Esophagus muscularis mucosa (tissue), 4 donors: Measurements from ENCODE around the gene CLDN7.
A peak's percentile ranks its signal among the peaks of the same experiment; 100 is the strongest.

ENCODE experiments used
- CTCF ChIP-seq, 3 experiments: fragments of 200-600 bp in 2 of 3; fragments of 450-650 bp in 1 of 3; sonication (generic) in 2 of 3; IDR thresholded peaks; one replicate each; pipeline ENCODE4 v1.5.1; 2017 to 2019; ENCODE audit warnings: antibody characterized with exemption in 3 of 3, mild to moderate bottlenecking in 2 of 3, moderate library complexity in 1 of 3
- EP300 ChIP-seq: sonication (generic); formaldehyde crosslinking; IDR thresholded peaks from one replicate; pipeline ENCODE4 v1.6.1; 2017; ENCODE audit warnings: antibody characterized with exemption
- POLR2A ChIP-seq: fragments of 450-650 bp; IDR thresholded peaks from one replicate; pipeline ENCODE4 v1.6.1; 2017; ENCODE audit warnings: antibody characterized with exemption, moderate library complexity, mild to moderate bottlenecking, low read depth
- POLR2AphosphoS5 ChIP-seq, 2 donors: sonication (generic); formaldehyde crosslinking; IDR thresholded peaks; one replicate each; pipeline ENCODE4 v1.6.1; 2017; ENCODE audit warnings: antibody characterized with exemption in 2 of 2

GRCh38 chr17:7251661-7252175 lies 10.6 kb downstream of the CLDN7 start, which contains the start of gene CTDNEP1:
- TF ChIP-seq CTCF (IDR thresholded peaks at IDR 0.05): no peak
- TF ChIP-seq POLR2A: peak; percentile 9
- no peak for TF ChIP-seq EP300
- TF ChIP-seq POLR2AphosphoS5 (IDR thresholded peaks at IDR 0.05): peak in 1 of 2 donors; percentile 89
